CD4-positive, alpha-beta T cell treated with Interleukin-6 at 100 ng/mL for 8 hours (primary cell): ENCODE measurements around the gene SERINC2.

Experiments used
- DNase-seq: peaks from one replicate; pipeline ENCODE4 v3.0.0-alpha.2; 2020; ENCODE audit warnings: mixed read lengths, low spot score

The SERINC2 gene

GRCh38 chr1:31412732-31413404 lies at the start of gene SERINC2:
SERINC2 (plus strand) TSS chr1:31413213; CDS start chr1:31413266, 53 bp downstream.
- no peak for DNase-seq

DNA sequence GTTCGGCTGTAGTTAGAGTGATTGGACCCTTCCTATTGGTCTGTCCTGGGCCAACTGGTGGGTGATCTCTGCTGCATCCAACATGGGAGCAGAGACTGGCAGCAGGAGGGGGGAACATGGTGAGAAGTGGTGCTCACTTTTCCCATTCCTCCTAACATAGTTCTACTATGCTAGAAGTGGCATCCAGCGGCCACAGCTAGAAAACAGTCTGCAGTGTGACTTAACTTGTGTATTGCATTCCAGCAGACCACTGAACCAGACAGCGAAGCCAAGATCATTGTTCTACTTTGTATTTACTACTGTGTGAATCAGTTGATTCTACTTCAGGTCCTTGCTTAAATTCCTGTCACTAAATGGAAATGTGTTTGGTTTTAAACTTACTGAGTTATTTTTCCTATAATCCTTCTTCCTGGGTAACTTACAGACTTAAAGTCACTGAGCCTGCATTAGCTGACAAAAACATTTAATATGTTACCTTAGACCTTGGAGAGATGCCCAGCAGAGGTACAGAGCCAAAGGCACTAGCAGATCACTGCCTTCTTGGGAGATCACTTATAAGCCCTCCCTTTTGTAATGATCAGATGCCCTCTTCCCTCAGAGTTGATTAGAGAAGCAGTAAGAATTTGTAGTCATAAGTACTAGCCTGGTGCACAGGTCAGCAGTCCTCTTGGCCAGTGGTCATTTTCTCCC lies 48.3 kb upstream of the SERINC2 start:
- DNase-seq: no peak

DNA sequence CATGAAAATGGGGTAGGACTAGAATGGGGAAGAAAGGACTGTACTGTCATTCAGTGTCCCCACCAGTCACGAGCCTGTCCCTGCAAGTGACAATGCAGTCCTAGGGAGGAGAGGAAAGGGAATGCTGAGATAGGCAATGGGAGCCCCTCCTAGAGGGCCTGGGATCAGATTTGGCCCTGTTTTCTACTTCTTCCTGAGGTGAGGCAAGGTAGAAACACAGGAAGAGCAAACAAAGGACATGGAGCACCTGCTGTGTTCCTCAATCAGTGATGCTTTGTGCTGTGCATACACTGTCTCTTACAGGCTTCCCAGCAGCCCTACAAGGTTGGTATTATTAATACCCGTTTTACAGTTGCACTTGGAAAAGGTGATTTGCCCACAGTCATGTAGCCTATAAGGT lies 46.2 kb upstream of the SERINC2 start:
- no peak for DNase-seq

DNA sequence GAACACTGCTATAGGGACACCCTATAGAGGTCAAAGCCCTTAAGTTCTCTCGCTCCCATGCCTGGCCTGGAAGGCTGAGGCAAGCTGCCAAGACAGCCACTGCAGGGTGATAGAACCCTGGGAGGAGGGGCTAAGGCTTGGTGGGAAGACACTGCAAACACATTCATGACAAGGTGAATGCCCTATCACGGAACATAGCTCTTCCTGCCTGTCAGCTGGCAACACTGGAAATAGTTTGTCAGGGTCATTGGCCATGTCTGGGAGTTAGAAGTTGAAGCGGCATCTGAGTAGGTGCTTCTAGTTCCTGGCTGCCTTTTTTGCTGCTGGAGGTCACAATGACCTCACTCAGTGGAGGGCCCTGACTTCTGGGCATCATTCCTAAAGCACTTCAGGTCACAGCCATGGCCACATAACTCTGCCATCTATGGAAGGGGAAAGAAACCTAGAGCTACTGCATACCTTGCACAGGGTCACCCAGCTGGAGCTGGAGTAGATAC lies 44.4 kb upstream of the SERINC2 start:
- DNase-seq: no peak

- DNase-seq: no peak
These were observed 43.0 kb upstream of the SERINC2 start for GRCh38 chr1:31370021-31370420.

DNA sequence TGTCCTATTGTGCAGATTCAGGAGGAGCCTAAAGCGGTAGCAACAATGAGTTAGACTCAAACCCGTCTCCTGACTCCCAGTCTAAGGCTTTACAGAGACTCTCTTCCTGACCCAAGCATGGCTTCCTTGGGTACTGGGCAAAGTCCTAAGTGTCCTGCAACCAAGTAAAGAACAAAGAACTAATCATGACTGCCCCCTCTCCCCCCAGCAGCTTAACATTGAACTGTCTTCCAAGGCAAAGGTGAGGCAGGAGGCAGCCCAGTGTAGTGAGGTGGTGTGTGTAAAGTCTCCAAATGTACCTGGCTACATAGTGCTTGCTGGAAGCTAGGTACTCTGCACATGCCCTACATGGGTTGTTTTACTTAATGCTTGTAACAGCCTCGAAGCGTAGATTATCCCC lies 42.4 kb upstream of the SERINC2 start:
- DNase-seq: no peak

DNA sequence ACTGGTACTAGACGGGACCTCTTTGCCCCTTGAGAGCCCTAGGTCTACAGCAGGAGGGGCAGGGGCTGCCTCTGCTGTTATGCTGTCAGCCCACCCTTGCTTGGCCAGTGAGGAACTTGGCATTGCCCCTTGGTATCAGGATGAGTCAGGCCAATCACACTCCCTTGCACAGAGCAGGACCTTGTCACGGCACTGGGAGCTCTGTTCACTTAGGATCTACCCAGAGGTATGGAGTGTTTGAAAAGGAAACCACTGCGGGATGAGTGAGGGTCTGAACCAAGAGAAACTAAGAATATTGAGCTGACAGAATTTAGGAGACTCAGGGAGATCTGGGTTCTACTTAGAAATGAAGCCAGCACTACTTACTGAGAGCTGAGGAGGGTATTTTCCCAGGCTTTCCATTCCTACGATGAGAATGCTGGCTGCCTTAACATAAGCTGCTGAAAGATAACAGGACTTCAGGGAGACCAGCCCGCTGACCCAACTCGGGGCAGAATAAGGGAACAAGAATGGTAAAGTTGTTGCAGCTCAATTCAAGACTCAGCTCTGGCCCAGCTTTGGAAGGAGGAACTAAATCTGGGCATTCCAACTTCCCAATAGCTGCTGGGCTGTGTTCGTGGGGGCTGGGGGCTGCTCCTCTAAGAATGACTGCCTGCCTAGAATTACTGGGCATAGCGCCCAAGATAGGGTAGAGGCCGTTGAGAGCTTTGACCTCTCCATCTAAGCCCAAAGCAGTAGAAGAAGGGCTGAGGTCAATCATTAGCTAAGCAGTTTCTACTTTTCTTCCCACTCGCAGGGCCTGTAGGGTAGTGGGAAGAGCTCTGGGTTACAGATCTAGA lies 41.7 kb upstream of the SERINC2 start:
- DNase-seq: no peak

DNA sequence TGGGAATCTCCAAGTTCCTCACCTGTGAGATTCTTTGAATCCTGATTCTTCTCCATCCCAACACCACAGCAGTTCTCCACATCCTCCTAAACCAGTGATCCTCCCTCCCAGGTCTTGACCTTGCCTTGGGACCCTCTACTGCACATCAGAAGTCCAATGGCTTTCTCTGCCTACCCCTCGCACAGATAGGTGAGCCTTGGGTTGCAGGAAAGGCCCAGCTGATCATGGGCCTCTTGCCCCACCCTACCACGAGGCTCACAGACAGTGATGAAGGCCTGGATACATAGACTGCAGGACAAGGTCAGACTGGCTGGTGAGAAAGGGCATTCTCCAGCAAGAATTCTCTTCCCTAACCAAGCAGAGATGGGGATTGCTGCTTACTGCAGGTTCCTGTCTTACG lies 41.0 kb upstream of the SERINC2 start:
- no peak for DNase-seq

DNA sequence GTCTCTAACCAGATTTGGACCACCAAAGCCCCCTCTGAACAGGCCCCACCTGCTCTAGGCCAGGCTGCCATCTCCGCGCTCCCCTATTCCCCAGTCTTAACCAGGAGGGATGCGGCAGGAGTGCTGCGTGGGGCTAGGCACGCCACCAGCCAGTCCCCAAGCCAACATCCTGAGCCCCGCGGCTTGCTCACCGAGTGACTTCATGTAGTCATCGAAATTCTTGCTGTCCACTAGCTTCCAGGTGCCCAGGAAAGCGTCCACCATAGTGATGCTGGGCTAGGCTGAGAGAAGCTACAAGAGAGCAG lies 40.3 kb upstream of the SERINC2 start:
- DNase-seq: no peak

DNA sequence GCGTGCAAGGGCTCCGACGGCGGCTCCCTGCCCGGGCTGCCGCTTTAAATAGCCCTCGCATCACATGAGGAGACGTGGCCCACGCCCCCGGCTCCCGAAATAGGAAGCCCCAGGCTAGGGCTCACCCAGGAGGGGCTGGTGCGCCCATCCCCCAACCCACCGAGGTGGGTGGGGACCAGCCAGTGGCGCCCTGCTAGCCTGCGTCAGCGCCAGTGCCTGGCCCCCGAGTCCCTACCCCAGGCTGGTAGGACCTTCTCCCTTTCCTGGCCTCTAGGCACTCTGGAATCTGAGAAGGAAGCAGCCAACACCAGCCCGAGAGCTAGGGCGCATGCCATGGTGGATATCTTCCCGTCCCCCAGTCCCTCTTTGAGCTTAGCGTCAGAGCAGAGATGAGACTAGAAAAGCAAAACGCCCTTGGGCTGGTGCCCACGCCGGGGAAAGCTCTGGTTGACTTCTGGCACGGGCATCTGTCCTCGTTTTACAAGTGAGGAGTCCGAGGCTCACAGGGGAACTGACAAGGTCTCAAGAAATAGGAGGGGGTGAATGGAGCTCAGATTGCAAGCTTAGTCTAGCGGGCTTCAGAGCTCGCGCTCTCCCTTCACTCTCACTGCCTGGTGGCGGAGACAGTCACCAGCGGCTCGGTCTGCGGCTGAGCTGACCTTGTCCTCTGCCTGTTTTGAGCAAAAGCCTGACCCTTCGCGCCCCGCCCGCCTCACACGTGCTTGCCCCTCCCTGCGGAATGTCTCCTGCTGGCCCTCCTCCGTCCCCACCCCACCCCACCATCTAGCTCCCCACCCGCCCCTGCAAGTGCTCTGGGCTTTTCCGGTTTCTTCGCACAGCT lies 39.7 kb upstream of the SERINC2 start, which contains the start of gene FABP3:
Gene FABP3, minus strand, starts transcription at position 21 of the 841 bp plus-strand sequence. CDS start 62 bp downstream, outside the sequence.
- DNase-seq: no peak

GRCh38 chr1:31373897-31374486 lies 39.0 kb upstream of the SERINC2 start:
- DNase-seq: no peak

- DNase-seq: no peak
These were observed 38.4 kb upstream of the SERINC2 start for GRCh38 chr1:31374511-31375196.

GRCh38 chr1:31376375-31377134 lies 36.5 kb upstream of the SERINC2 start:
- no peak for DNase-seq

GRCh38 chr1:31377364-31377863 lies 35.6 kb upstream of the SERINC2 start:
- no peak for DNase-seq

- no peak for DNase-seq
These were observed 35.0 kb upstream of the SERINC2 start for GRCh38 chr1:31378001-31378400.

GRCh38 chr1:31380181-31380580 lies 32.8 kb upstream of the SERINC2 start:
- no peak for DNase-seq

DNA sequence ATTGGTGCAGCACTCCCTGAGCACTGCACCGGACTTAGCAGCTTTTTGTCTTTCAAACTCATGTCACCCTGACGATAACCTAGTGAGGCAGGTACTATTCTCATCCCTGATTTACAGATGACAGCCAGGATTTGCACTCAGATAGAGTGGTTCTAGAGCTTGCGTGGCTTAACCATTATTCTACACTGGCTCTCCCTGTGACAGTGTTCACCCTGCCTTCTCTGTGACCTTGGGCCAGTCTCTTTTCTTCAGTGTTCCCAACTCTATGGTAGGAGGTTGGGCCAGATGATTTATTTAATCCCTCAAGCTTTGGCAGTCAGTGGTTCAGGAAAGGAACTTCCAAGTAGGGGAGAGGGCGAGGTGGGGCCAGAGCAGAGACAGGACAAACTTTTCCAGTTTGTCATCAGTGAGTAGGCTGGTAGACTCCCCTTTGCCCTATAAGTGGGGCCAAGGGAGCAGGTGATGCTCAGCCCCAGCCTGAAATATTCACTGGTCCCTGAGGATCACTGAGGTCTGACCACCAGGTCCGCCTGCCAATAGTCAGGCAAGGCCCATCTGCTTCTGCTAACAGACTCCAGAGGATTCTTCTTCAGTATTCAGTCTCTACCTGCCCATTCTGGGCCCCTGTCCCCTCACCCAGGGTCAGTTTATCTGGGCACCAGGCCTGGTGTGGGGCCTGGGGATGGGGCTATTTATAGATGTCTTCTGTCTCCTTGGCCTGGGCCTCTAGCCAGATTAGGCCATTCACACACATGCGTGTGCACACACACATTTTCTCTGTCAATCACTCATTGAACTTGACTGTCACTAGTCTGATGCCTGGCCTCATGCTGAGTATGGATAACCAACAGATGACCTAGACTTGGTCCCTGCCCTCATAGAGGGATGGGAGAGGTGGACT lies 31.4 kb upstream of the SERINC2 start:
- no peak for DNase-seq

DNA sequence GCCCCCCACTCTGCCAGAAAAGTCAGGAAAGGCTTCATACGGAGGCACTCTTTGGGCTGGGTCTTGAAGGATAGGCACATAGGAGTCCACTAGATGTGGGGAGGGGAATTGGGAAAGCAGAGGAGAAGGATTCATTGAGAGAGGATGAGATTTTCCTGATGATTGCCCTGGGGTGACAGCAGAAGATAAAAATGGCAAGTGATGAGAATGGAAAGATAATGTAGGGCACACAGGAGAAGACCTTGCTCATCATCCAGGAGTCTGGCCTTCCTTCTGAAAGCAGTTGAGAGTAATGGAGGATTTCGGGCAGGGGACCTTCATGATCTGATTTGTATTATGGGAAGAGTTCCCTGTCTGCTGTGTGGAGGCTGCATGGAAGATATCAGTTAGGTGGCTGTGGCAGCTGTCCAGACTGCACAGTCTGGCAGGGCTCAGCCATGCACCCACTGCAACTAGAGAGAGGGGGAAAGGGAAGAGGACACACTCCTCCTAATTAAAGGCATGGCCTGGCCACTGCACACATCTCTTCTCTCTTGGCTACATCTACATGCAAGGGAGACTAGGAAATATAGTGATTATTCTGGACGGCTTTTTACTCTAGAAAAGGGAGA lies 30.5 kb upstream of the SERINC2 start:
- DNase-seq: no peak
